Hematopoietic multipotent progenitor cell treated with erythropoietin and hydrocortisone succinate and interleukin-3 and kit ligand, for 4 days (in vitro differentiated cells): Measurements from ENCODE around the gene ALDH1L2.

Experiments
- DNase-seq: peaks from one replicate; pipeline ENCODE4 v3.0.0-alpha.2; 2015

The ALDH1L2 gene

GRCh38 chr12:105083031-105083430 is 1.2 kb downstream of the ALDH1L2 start:
- DNase-seq, result no peak

GRCh38 chr12:105078712-105079570 is 5.3 kb downstream of the ALDH1L2 start:
- no peak for DNase-seq

- no peak for DNase-seq
These were observed 6.8 kb downstream of the ALDH1L2 start for GRCh38 chr12:105077435-105077834.

- no peak for DNase-seq
These were observed 7.3 kb downstream of the ALDH1L2 start for GRCh38 chr12:105076913-105077312.

- no peak for DNase-seq
These were observed 8.2 kb downstream of the ALDH1L2 start for GRCh38 chr12:105076098-105076497.

GRCh38 chr12:105072888-105073488 is 11.3 kb downstream of the ALDH1L2 start:
- DNase-seq, result no peak

GRCh38 chr12:105071981-105072380 is 12.3 kb downstream of the ALDH1L2 start:
- DNase-seq, result no peak

GRCh38 chr12:105069936-105070702 is 14.1 kb downstream of the ALDH1L2 start:
- DNase-seq, result no peak

GRCh38 chr12:105067511-105068031 is 16.7 kb downstream of the ALDH1L2 start:
- DNase-seq, result no peak

GRCh38 chr12:105064564-105065178 is 19.6 kb downstream of the ALDH1L2 start:
- DNase-seq, result no peak

- DNase-seq, result no peak
These were observed 23.4 kb downstream of the ALDH1L2 start for GRCh38 chr12:105060715-105061378.

- DNase-seq, result no peak
These were observed 27.1 kb downstream of the ALDH1L2 start for GRCh38 chr12:105057174-105057573.

GRCh38 chr12:105053116-105053572 is 31.1 kb downstream of the ALDH1L2 start:
- DNase-seq, result peak; percentile 90

GRCh38 chr12:105051981-105052380 is 32.3 kb downstream of the ALDH1L2 start:
- DNase-seq, result no peak

- no peak for DNase-seq
These were observed 35.9 kb downstream of the ALDH1L2 start for GRCh38 chr12:105048315-105048714.

- no peak for DNase-seq
These were observed 37.0 kb downstream of the ALDH1L2 start for GRCh38 chr12:105047308-105047707.

- no peak for DNase-seq
These were observed 43.1 kb downstream of the ALDH1L2 start for GRCh38 chr12:105041186-105041585.

- no peak for DNase-seq
These were observed 43.8 kb downstream of the ALDH1L2 start for GRCh38 chr12:105040476-105040875.

- DNase-seq, result no peak
These were observed 47.2 kb downstream of the ALDH1L2 start for GRCh38 chr12:105036937-105037649.

- DNase-seq, result no peak
These were observed 50.4 kb downstream of the ALDH1L2 start for GRCh38 chr12:105033851-105034250.

- DNase-seq, result no peak
These were observed 51.4 kb downstream of the ALDH1L2 start for GRCh38 chr12:105032703-105033357.
